ENCODE measurements around the gene COL9A2.
"Not testable (repeated sequence)": the region's sequence is repeated elsewhere in the genome, so short reads cannot be mapped to it uniquely, and the experiment has no call there.

Gene COL9A2

GRCh38 chr1:40316595-40317393, at the start of gene COL9A2:
Gene COL9A2, minus strand, starts transcription at chr1:40317286. Its CDS starts 89 bp downstream, at chr1:40317197.
- no peak for DNase-seq

- DNase-seq, result no peak
Observed at GRCh38 chr1:40363721-40364120, 46.6 kb upstream of the COL9A2 start.

DNA sequence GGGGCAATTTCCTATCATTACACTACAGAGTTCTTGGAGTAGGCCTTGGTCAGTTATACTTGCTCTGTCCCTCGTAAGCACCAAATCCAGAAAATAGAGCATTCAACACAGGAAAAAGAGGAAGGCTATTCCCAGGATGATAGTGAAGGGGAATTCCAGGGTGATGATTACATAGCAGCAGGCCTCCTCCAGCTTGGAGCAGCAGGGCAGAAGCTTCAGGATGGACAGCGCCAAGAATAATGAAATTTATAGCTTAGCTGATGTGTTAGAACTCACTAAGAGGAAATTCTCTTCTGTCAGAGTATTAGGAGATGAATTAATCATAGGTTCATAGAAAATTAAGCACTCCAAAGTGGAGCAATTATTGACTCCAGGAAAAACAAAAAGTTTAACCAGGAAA, 45.6 kb upstream of the COL9A2 start:
- DNase-seq, result peak; percentile 50

DNA sequence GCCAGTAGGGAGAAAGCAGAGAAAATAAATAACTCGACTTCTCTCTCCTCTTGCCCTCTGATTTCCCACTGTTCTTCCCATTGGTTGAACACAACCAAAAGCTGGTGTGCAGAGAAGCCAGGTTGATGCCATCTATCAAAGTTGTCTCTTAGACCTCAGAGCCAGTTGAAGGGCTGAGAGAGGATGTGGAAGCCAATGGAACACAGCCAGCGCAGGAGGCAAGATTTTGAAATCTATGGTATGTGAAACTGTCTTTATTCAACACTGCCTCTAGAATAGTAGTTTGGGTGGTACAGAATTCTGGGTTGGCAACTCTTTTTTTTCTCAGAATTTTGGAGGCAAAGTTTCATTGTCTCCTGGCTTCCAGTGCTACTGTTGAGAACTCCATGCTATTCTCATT, 45.1 kb upstream of the COL9A2 start:
- no peak for DNase-seq

GRCh38 chr1:40361637-40362036, 44.6 kb upstream of the COL9A2 start:
- DNase-seq, result no peak

GRCh38 chr1:40361201-40361600, 44.1 kb upstream of the COL9A2 start:
- DNase-seq, result no peak

DNA sequence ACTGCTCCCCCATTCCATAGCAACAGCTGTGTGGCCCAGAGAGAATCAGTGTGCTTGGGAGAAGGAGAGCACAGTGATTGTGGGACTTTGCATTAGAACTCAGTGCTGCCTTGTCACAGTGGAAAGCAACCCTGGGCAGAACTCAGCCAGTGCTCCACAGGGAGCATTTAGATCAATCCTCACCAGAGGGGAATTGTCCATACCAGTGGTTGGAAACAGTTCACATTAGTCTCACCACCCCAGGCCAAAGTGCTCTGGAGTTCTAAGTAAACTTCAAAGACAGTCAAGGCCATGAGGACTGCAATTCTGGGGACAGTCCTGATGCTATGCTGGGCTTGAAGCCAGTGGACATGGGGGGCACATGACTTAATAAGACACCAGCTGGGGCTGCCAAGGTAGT, 43.5 kb upstream of the COL9A2 start:
- DNase-seq, result no peak

GRCh38 chr1:40357625-40358024, 40.5 kb upstream of the COL9A2 start:
- DNase-seq, result no peak

- DNase-seq, result no peak
Observed at GRCh38 chr1:40353082-40353481, 36.0 kb upstream of the COL9A2 start.

GRCh38 chr1:40352126-40352525, 35.0 kb upstream of the COL9A2 start:
- DNase-seq, result no peak

DNA sequence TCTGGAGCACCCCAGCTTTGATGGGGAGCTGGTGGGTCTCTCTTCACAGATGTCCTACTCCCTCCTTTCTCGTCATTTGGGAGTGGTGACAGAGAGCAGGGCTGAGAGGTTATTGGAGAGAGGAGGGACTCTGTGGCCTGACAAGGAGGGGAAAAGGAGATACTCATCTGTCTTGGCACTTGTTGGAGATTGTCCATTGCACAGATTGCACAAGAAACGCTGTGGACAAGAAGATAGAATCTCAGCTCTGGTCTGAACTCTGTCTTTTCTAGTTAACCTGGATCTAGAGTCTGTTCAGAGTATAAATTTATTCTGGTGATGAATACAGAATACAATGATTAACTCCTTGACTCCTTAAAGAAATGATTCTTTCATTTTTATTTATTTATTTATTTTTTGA, 34.0 kb upstream of the COL9A2 start:
- no peak for DNase-seq

DNA sequence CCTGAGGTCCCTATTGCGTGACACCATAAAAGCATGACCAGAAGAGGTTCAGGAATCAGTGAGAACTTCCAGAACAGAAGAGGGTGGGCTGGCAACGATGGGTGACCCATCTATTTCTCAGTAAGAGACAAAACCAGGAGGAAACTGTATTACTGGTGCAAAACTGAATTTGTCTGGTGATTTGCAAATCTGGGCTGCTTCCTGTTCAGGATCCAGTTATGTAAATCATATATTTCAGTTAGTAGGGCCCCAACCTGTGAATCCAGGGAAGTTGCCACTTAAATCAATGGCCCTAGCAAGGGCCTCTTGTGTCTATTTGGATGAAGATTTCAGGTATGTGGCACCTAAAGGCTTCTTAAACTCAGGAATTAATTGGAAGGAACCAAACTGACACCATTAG, 33.3 kb upstream of the COL9A2 start:
- no peak for DNase-seq

- peak; percentile 49 for DNase-seq
Observed at GRCh38 chr1:40344597-40344996, 27.5 kb upstream of the COL9A2 start.

GRCh38 chr1:40342381-40342717, 25.3 kb upstream of the COL9A2 start:
- DNase-seq, result not testable (repeated sequence)

GRCh38 chr1:40341491-40342380, 24.6 kb upstream of the COL9A2 start:
- DNase-seq, result no peak

GRCh38 chr1:40339420-40340323, 22.6 kb upstream of the COL9A2 start:
- DNase-seq, result no peak

DNA sequence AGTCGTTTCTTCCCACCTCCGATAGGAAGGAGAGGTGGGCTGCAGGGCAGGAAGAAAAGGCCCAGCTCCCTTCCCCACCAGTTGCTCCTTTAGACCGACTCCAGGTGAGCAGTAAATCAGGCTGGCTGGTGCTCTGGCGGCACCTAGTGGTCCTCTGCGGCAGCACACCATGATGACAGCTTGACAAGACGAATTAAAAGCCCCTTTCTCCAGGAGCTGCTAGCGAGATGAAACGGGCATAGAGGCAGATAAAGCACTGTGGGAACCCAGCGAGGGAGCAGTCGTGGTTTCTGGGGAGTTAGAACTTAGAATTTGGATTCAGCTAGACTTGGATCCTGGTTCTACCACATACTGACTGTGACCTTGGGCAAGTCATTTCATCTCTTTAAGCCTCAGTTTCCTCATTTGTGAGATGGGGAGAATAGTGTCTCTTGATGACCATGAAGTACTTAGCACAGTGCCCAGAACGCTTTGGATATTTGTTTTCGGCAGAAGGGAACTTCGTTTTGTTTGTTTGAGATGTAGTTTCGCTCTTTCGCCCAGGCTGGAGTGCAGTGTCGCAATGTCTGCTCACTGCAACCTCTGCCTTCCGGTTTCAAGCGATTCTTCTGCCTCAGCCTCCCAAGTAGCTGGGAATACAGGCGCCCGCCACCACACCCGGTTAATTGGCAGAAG, 21.8 kb upstream of the COL9A2 start:
- peak; percentile 67 for DNase-seq

- DNase-seq, result no peak
Observed at GRCh38 chr1:40337443-40337842, 20.4 kb upstream of the COL9A2 start.

DNA sequence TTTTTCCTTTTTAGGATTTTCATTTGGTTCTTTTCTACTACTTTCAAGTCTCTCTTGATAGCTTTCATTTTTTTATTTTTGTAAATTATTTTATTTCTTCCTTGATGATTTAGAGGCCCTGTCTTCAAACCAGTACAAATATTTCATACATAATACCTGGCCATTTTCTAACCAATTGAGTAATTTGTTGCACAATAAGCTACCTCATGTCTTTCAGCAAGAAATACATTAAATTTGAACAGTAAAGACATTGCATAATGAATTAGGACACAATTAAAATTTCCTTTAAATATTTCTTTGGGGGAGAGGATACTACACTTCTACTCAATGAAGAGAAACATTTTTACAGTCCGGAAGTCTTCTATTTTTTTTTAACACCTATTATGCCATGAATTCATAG, 15.6 kb upstream of the COL9A2 start:
- no peak for DNase-seq

GRCh38 chr1:40331403-40331802, 14.3 kb upstream of the COL9A2 start:
- DNase-seq, result not testable (repeated sequence)

- DNase-seq, result no peak
Observed at GRCh38 chr1:40318970-40319621, 2.0 kb upstream of the COL9A2 start.

DNA sequence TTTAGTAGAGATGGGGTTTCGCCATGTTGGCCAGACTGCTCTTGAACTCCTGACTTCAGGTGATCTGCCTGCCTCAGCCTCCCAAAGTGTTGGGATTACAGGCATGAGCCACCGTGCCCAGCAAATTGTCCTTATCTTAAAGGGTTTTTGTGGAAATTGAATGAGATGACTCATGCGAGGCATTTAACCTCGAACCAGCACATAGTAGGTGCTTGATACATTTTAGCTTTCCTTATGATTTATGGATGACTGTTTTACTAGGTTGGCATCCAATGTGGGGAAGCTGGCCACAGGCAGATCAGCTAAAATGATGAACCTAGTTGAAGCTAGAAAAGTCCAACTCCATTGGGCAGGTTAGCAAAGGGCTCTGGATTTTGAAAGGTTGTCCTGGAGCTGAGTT, 1.4 kb upstream of the COL9A2 start:
- DNase-seq, result no peak
